HUES6 (cell line): ENCODE measurements around the gene ANKRD12.

ENCODE experiments used
- H3K27ac ChIP-seq: 2 replicates; pipeline ENCODE4 v1.7.0; 2013; ENCODE audit warnings: low read depth, mild to moderate bottlenecking, low read length, inconsistent platforms
- H3K27me3 ChIP-seq: 2 replicates; pipeline ENCODE4 v1.6.1; 2013; ENCODE audit warnings: low read length; ENCODE audit not compliant: control insufficient read depth, insufficient read depth
- H3K36me3 ChIP-seq: 2 replicates; pipeline ENCODE4 v1.6.1; 2013; ENCODE audit warnings: low read length; ENCODE audit not compliant: control insufficient read depth, insufficient read depth
- H3K4me1 ChIP-seq: 2 replicates; pipeline ENCODE4 v1.6.1; 2013; ENCODE audit warnings: low read length; ENCODE audit not compliant: control insufficient read depth, insufficient read depth
- H3K4me3 ChIP-seq: 2 replicates; pipeline ENCODE4 v1.5.1; 2013; ENCODE audit warnings: low read depth, low read length
- H3K9ac ChIP-seq: one replicate; pipeline ENCODE4 v1.6.1; 2013; ENCODE audit warnings: mild to moderate bottlenecking, low read length
- H3K9me3 ChIP-seq: 2 replicates; pipeline ENCODE4 v1.6.1; 2013; ENCODE audit warnings: low read depth, low read length; ENCODE audit not compliant: control insufficient read depth, insufficient read depth

The ANKRD12 gene

DNA sequence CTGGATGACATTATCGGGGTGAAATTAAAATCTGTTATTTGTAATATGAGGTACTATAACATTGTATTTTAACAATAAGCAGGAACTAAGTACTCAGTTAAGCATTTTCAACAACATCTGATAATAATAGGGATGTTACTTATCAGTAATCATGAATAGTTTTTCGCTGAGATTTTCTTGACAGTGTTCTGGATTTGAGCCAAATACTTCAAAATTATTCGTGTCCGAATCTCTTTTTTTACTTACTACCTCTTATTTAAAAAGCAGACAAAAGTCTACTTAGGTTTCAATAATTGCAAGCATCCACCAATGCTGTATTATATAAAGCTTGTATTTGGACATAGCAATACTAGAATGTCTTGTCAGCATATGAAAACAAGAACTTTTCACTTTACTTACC is 6.4 kb upstream of the ANKRD12 start:
- no peaks in the 10 kb centered on the region for H3K9me3 ChIP-seq
- peaks cover 96% of the 10 kb centered on the region for H3K36me3 ChIP-seq
- no peak overlapping the region for H3K4me3 ChIP-seq
- H3K9ac ChIP-seq = no peak overlapping the region
- no peak overlapping the region for H3K27ac ChIP-seq
- H3K4me1 ChIP-seq = no peaks in the 10 kb centered on the region; the same call in 1 of the 2 replicates
- H3K27me3 ChIP-seq = no peaks in the 10 kb centered on the region

GRCh38 chr18:9130806-9131205 is 5.8 kb upstream of the ANKRD12 start:
- no peaks in the 10 kb centered on the region for H3K27me3 ChIP-seq
- H3K9ac ChIP-seq = no peak overlapping the region
- peaks cover 90% of the 10 kb centered on the region for H3K36me3 ChIP-seq
- H3K9me3 ChIP-seq = no peaks in the 10 kb centered on the region
- no peaks in the 10 kb centered on the region; the same call in 1 of the 2 replicates for H3K4me1 ChIP-seq
- no peak overlapping the region for H3K4me3 ChIP-seq
- no peak overlapping the region for H3K27ac ChIP-seq

DNA sequence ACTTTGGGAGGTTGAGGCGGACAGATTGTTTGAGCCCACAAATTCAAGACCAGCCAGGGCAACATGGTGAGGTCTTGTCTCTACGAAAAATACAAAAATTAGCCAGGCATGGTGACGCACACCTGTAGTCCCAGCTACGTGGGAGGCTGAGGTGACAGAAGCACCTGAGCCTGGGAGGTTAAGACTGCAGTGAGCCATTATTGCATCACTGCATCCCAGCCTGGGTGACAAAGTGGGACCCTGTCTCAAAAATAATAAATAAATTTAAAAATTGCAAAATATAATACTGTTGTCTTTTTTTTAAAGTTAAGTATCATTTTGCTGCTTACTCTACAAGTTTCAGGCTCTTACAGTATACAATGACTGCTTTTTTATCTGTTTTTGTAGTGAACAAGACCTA is 4.0 kb upstream of the ANKRD12 start:
- no peaks in the 10 kb centered on the region for H3K27me3 ChIP-seq
- no peaks in the 10 kb centered on the region for H3K9me3 ChIP-seq
- H3K27ac ChIP-seq = no peak overlapping the region
- H3K9ac ChIP-seq = no peak overlapping the region
- peaks cover under 1% of the 10 kb centered on the region; the same call in 1 of the 2 replicates for H3K4me1 ChIP-seq
- H3K36me3 ChIP-seq = peaks cover 72% of the 10 kb centered on the region
- H3K4me3 ChIP-seq = no peak overlapping the region

DNA sequence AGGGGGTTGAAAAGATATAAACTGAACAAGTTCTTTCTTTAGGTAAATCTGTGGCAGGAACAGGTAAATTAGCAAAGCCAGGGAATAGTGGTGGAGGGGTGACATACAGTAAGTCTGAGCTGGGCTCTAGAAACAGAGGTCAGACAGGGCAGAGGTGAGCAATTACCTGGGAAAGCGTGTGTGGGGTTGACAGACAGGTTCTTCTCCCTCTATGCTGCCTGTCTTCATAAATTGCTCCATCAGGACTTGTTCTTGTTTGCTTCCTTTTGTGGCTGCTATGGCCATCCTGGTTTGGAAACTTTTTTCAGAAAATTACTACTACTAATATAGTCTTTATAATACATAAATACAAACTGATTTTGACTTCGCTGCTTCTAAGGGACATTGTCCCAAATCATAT is 3.4 kb upstream of the ANKRD12 start:
- no peak overlapping the region for H3K4me3 ChIP-seq
- no peak overlapping the region for H3K27ac ChIP-seq
- H3K4me1 ChIP-seq = peaks cover 5% of the 10 kb centered on the region; the same call in 1 of the 2 replicates
- peaks cover 66% of the 10 kb centered on the region for H3K36me3 ChIP-seq
- H3K9me3 ChIP-seq = no peaks in the 10 kb centered on the region
- no peak overlapping the region for H3K9ac ChIP-seq
- no peaks in the 10 kb centered on the region for H3K27me3 ChIP-seq

DNA sequence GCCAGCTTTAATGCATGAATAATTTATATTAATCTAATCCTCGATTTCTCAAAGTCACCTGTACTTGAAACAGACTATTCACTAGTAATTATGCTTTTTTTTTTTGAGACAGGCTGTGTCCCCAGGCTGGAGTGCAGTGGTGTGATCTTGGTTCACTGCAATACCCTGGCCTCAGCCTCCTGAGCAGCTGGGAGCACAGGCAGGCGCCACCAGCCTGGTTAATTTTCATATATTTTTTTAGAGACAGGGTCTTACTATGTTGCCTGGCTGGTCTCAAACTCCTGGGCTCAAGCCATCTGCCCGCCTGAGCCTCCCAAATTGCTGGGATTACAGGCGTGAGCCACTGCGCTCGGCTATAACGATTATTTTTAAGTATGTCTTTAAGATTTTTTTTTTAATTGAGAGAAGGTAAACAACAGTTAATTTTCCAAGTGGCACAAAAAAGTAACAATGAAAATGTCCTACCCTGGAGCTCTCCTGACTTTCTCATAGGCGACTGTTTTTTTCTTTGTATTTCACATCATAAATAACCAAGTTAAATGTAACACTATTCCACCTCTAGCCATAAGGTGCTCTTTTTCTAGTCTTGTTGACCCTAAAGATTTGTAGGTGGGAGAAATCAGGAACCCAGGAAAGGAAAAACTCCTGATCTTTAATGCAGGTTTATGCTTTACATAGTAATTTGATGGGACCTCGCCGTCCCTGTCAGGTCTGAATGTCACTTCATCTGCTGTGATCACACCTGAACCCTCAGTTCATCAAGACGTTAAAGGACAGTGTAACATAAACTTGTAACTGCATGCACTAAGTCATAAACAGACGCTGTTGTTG is 1.3 kb upstream of the ANKRD12 start:
- Histone ChIP-seq H3K9me3 (no peaks in the 10 kb centered on the region), H3K4me1 (peaks cover 5% of the 10 kb centered on the region; the same call in 1 of the 2 replicates), H3K4me3 (peak overlapping the region; percentile 100), H3K27ac (no peak overlapping the region), H3K27me3 (no peaks in the 10 kb centered on the region), H3K36me3 (peaks cover 46% of the 10 kb centered on the region), H3K9ac (peak overlapping the region; percentile 89)

DNA sequence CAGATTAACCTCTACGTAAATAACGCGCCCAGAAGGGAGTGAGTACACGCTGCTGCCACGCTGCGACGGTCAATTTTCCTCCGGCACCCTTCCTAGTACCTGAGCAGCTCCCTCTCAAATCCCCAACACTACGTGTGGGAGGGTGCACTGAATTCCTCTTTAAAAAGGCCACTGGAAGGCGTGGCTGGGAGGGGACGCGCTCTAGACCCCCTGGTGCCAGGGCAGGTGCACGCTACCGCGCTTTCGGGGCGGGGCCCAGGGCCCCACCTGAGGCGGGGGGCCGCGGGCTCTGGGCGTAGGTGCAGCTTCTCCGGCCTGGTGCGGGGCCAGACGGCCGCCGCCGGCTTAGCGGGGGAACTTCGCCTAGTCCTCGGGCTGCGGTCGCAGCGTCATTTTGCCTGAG is 668 bp upstream of the ANKRD12 start:
- Histone ChIP-seq H3K9me3 (no peaks in the 10 kb centered on the region), H3K9ac (peak overlapping the region; percentile 89), H3K4me1 (peaks cover 5% of the 10 kb centered on the region; the same call in 1 of the 2 replicates), H3K36me3 (peaks cover 39% of the 10 kb centered on the region), H3K4me3 (peak overlapping the region; percentile 100), H3K27ac (peak overlapping the region; percentile 96), H3K27me3 (no peaks in the 10 kb centered on the region)

- H3K9me3 ChIP-seq = no peaks in the 10 kb centered on the region
These were observed 836 bp downstream of the ANKRD12 start for GRCh38 chr18:9137168-9138066.

GRCh38 chr18:9139400-9140039 is 2.9 kb downstream of the ANKRD12 start:
- H3K4me3 ChIP-seq = no peak overlapping the region
- H3K4me1 ChIP-seq = peaks cover 5% of the 10 kb centered on the region; the same call in 1 of the 2 replicates
- H3K9me3 ChIP-seq = no peaks in the 10 kb centered on the region
- H3K36me3 ChIP-seq = peaks cover 3% of the 10 kb centered on the region; the same call in 1 of the 2 replicates
- H3K27me3 ChIP-seq = no peaks in the 10 kb centered on the region
- H3K27ac ChIP-seq = no peak overlapping the region
- no peak overlapping the region for H3K9ac ChIP-seq

More at GRCh38 chr18:9137168-9138066, 836 bp downstream of the ANKRD12 start:
- peak overlapping the region; percentile 100 for H3K4me3 ChIP-seq
- H3K9ac ChIP-seq = peak overlapping the region; percentile 70
- H3K27me3 ChIP-seq = no peaks in the 10 kb centered on the region
- H3K4me1 ChIP-seq = peaks cover 5% of the 10 kb centered on the region; the same call in 1 of the 2 replicates
- peaks cover 24% of the 10 kb centered on the region for H3K36me3 ChIP-seq
- H3K27ac ChIP-seq = no peak overlapping the region

- no peaks in the 10 kb centered on the region for H3K36me3 ChIP-seq
- H3K4me3 ChIP-seq = no peak overlapping the region
- H3K27ac ChIP-seq = no peak overlapping the region
- H3K9me3 ChIP-seq = no peaks in the 10 kb centered on the region
- H3K9ac ChIP-seq = no peak overlapping the region
- 0 out of 2 replicates have a peak, but pooled peaks cover 5% of the 10 kb centered on the region for H3K4me1 ChIP-seq
- no peaks in the 10 kb centered on the region for H3K27me3 ChIP-seq
These were observed 3.8 kb downstream of the ANKRD12 start for GRCh38 chr18:9140381-9140780.

DNA sequence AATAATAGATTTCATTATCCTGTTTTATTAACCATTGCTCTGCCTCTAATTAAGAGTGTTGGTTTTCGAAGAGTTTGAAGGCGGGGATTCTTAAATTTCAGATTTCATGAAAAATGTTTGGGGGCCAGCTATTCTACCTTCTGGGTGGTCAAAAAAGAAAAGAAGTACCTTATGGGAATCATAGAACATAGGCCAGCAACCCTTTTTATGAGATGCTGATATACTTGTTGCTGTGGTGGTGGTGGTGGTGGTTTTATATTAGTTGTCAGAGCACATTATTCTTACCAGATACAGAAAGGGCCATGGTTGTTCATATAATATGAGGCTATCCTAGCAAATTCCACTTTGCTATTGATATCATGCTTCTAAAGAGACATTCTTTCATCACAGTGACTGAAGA is 4.4 kb downstream of the ANKRD12 start:
- 0 out of 2 replicates have a peak, but pooled peaks cover 5% of the 10 kb centered on the region for H3K4me1 ChIP-seq
- no peaks in the 10 kb centered on the region for H3K27me3 ChIP-seq
- H3K9ac ChIP-seq = no peak overlapping the region
- no peaks in the 10 kb centered on the region for H3K9me3 ChIP-seq
- no peak overlapping the region for H3K27ac ChIP-seq
- H3K4me3 ChIP-seq = no peak overlapping the region
- no peaks in the 10 kb centered on the region for H3K36me3 ChIP-seq
